Gastrocnemius medialis (tissue), 4 donors: ENCODE measurements around the gene RAI1. TPM values are rescaled to one million over a fixed set of nuclear protein-coding genes. Genes with fewer than 3 reads are reported as not detected.

Experiments used
- ATAC-seq, 2 donors: fragments of 150-250 bp; one replicate each; pipeline ENCODE4 v1.9.1; 2016
- DNase-seq, 2 donors: peaks; one replicate each; pipeline ENCODE4 v3.0.0-alpha.2; 2019
- H3K27ac ChIP-seq, 4 donors: fragments of 200-600 bp; sonication (generic); 1 replicate in 1 of 4; 2 replicates in 3 of 4; pipeline ENCODE4 v1.5.1; 2016 to 2018; ENCODE audit warnings: mild to moderate bottlenecking in 2 of 4, moderate library complexity in 1 of 4
- H3K27me3 ChIP-seq, 3 donors: fragments of 200-600 bp; sonication (generic) in 2 of 3; 1 replicate in 1 of 3; 2 replicates in 2 of 3; pipeline versions ENCODE4 v1.5.1 to v1.6.0; 2016 to 2019; ENCODE audit warnings: mild to moderate bottlenecking in 1 of 3, moderate library complexity in 1 of 3
- H3K36me3 ChIP-seq, 2 donors: fragments of 200-600 bp; sonication (generic) in 1 of 2; one replicate each; pipeline ENCODE4 v1.5.1; 2017 to 2018
- H3K4me1 ChIP-seq, 2 donors: fragments of 200-600 bp; sonication (generic) in 1 of 2; one replicate each; pipeline ENCODE4 v1.5.1; 2016 to 2017; ENCODE audit warnings: mild to moderate bottlenecking in 2 of 2
- H3K4me3 ChIP-seq, 4 donors: fragments of 200-600 bp; sonication (generic) in 3 of 4; 1 replicate in 1 of 4; 2 replicates in 3 of 4; pipeline ENCODE4 v1.5.1; 2016 to 2019; ENCODE audit warnings: mild to moderate bottlenecking in 2 of 4
- H3K9me3 ChIP-seq, 3 donors: fragments of 200-600 bp; sonication (generic) in 2 of 3; 1 replicate in 1 of 3; 2 replicates in 2 of 3; pipeline ENCODE4 v1.5.1; 2016 to 2019
- CTCF ChIP-seq, 5 experiments: fragments of 450-650 bp in 3 of 5; fragments of 200-600 bp in 2 of 5; sonication (generic) in 2 of 5; IDR thresholded peaks in 4 of 5; conservative IDR thresholded peaks in 1 of 5; 1 replicate in 4 of 5; 2 replicates in 1 of 5; pipeline ENCODE4 v1.5.1; 2016 to 2019; ENCODE audit warnings: antibody characterized with exemption in 5 of 5, mild to moderate bottlenecking in 3 of 5, moderate library complexity in 3 of 5
- POLR2A ChIP-seq, 2 donors: fragments of 450-650 bp; IDR thresholded peaks; one replicate each; pipeline ENCODE4 v1.6.1; 2017; ENCODE audit warnings: antibody characterized with exemption in 2 of 2, mild to moderate bottlenecking in 2 of 2, moderate library complexity in 2 of 2
- in situ Hi-C, 4 donors: fragments of 200-750 bp; cut with MboI; loops; one replicate each; pipeline versions ENCODE4 v1.15.0 to v1.8.0; 2017; ENCODE audit warnings: low sequenced_read_pairs in 4 of 4
- intact Hi-C: fragments of 100-400 bp; cut with DNase I; formaldehyde crosslinking; loops from one replicate; pipeline ENCODE4 v1.15.1; 2023; ENCODE audit warnings: low total_unique reads
- total RNA-seq, 4 donors: library from RNA; depleted of rRNA; stranded (reverse); fragments of >200 nt; gene quantifications; one replicate each; pipeline versions ENCODE4 v1.1.0 to v1.2.3, GENCODE V29; 2016

The RAI1 gene
- total RNA-seq, 4 donors from 2014 or later, result 2.1 to 6.7 (median 4.3) TPM

- Histone ChIP-seq H3K4me1 (peaks cover 42 to 49% of the 10 kb centered on the region in 2 donors), H3K27me3 (no peaks in the 10 kb centered on the region), H3K27ac (no peak overlapping the region), H3K9me3 (no peaks in the 10 kb centered on the region), H3K4me3 (no peak overlapping the region), H3K36me3 (no peaks in the 10 kb centered on the region)
- intact Hi-C loops (no loop called here), in situ Hi-C loops (no loop called here)
- TF ChIP-seq POLR2A (IDR thresholded peaks at IDR 0.05), result no peak
- no peak for TF ChIP-seq CTCF (IDR thresholded peaks at IDR 0.05 in 4 of 5, conservative IDR thresholded peaks at IDR 0.05 in 1 of 5)
- DNase-seq, result no peak
- no peak for ATAC-seq
Observed at GRCh38 chr17:17766077-17766743, 85.0 kb downstream of the RAI1 start.

GRCh38 chr17:17766744-17767120 is 85.5 kb downstream of the RAI1 start:
- Histone ChIP-seq H3K27me3 (no peaks in the 10 kb centered on the region), H3K27ac (no peak overlapping the region), H3K36me3 (no peaks in the 10 kb centered on the region), H3K4me1 (peaks cover 47 to 53% of the 10 kb centered on the region in 2 donors), H3K4me3 (no peak overlapping the region), H3K9me3 (no peaks in the 10 kb centered on the region)
- intact Hi-C loops, result no loop called here
- in situ Hi-C loops, result no loop called here
- ATAC-seq, result no peak
- TF ChIP-seq POLR2A (IDR thresholded peaks at IDR 0.05) (no peak), CTCF (IDR thresholded peaks at IDR 0.05 in 4 of 5, conservative IDR thresholded peaks at IDR 0.05 in 1 of 5) (no peak)
- DNase-seq, result no peak

- intact Hi-C loops, result no loop called here
- peak overlapping the region in 3 of 4 donors; percentile 83 to 86 (median 85) for H3K27ac ChIP-seq
- DNase-seq, result no peak
Observed at GRCh38 chr17:17767154-17767869, 86.1 kb downstream of the RAI1 start.

GRCh38 chr17:17767887-17768418 is 86.7 kb downstream of the RAI1 start:
- H3K4me3 ChIP-seq, result no peak overlapping the region
- intact Hi-C loops, result no loop called here
- TF ChIP-seq CTCF (IDR thresholded peaks at IDR 0.05 in 4 of 5, conservative IDR thresholded peaks at IDR 0.05 in 1 of 5) (no peak), POLR2A (IDR thresholded peaks at IDR 0.05) (no peak)
- ATAC-seq (peak in 1 of 2 donors; percentile 31), DNase-seq (peak in 1 of 2 donors; percentile 38)
- peaks cover 52 to 55% of the 10 kb centered on the region in 2 donors for H3K4me1 ChIP-seq
- no peaks in the 10 kb centered on the region for H3K36me3 ChIP-seq
- peak overlapping the region; percentile 83 to 87 (median 86) for H3K27ac ChIP-seq
- H3K9me3 ChIP-seq, result no peaks in the 10 kb centered on the region
- H3K27me3 ChIP-seq, result no peaks in the 10 kb centered on the region
- in situ Hi-C loops, result no loop called here

More at GRCh38 chr17:17767154-17767869, 86.1 kb downstream of the RAI1 start:
- Histone ChIP-seq H3K4me3 (no peak overlapping the region), H3K36me3 (no peaks in the 10 kb centered on the region), H3K9me3 (no peaks in the 10 kb centered on the region), H3K4me1 (peaks cover 51 to 56% of the 10 kb centered on the region in 2 donors), H3K27me3 (no peaks in the 10 kb centered on the region)
- TF ChIP-seq CTCF (IDR thresholded peaks at IDR 0.05 in 4 of 5, conservative IDR thresholded peaks at IDR 0.05 in 1 of 5) (no peak), POLR2A (IDR thresholded peaks at IDR 0.05) (no peak)
- no peak for ATAC-seq
- in situ Hi-C loops, result no loop called here
